Activated CD4-positive, alpha-beta T cell treated with anti-CD3 and anti-CD28 coated beads, Interleukin-2, amount 50 U/mL, for 24 hours (primary cell): ENCODE measurements around the gene HRH4.

Experiments
- DNase-seq, 2 donors: peaks; one replicate each; pipeline ENCODE4 v3.0.0-alpha.2; 2020; ENCODE audit warnings: low read depth in 1 of 2, low spot score in 1 of 2

Gene HRH4

DNA sequence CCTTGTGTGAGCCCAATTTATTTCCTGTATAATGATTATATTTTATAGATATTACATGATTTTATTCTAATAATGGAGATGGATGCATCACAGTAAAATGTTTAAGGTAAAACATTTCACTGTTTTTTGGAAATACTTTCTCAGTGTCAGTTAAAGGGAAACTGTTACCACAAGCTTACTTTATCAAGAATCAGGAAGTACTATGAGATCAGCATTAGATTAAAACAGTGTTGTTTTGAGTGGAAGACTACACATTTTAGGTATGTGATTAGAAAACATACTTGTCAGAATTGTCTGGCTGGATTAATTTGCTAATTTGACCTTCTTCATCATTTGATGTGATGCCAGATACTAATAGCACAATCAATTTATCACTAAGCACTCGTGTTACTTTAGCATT lies at the start of gene HRH4:
HRH4 (plus strand) TSS at position 250 of the 400 bp plus-strand sequence; CDS start at position 342, 92 bp downstream.
- DNase-seq, result no peak

GRCh38 chr18:24413148-24413547 lies 47.3 kb upstream of the HRH4 start:
- DNase-seq, result no peak

DNA sequence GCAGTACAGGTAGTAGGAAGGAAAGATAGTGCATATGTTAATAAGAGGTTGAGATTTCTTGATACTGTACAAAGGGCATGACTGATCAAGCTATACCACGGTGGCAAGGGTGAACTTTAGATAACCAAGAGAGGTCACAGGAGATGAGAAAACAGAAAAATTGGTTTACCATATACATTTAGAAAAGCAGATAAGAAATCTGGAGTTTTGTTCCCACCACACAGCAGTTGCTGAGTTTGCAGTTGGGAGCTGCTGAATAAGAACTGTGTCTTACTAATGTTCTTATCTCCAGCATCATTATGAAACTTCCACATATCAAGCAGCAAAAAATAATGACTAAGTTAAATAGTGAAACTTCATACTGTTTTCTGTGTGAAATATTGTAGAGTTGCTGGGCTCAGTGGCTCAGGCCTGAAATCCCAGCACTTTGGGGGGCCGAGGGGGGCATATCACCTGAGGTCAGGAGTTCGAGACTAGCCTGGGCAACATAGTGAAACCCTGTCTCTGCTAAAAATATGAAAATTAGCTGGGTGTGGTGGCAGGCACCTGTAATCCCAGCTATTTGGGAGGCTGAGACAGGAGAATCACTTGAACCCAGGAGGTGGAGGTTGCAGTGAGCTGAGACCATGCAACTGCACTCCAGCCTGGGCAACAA lies 46.0 kb upstream of the HRH4 start:
- no peak for DNase-seq

DNA sequence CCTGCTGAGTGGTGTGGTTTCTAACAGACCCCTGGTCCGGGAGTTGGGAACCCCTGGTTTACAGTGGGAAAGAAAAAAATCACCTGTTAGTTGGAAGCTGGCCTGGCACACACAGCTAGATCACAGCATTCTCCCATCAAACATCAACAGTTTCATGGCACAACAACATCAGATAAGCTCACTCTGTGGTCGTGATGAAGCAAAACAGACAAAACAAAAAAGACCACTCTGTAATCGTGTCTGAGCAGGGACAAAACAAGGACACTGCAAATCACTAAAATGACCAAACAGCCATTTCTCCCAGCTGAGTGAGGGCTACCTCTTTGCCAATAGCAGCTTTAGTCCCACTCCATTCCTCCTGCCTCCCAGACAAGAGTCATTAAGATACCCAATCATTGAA lies 43.0 kb upstream of the HRH4 start:
- no peak for DNase-seq

DNA sequence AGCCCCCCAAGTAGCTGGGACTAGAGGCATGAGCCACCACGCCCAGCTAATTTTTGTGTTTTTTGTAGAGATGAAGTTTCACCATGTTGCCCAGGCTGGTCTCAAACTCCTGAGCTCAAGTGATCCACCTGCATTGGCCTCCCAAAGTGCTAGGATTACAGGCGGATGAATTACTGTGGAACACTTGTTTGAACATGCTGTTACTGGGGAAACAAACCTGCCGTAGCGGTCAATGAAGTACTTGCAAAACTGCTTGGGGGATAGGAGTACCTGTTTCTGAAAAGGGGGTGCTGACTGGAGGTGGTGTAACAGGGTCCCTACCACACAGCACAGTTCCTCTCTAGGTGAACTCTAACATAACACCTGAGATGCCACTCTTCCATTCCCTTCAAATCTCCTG lies 39.9 kb upstream of the HRH4 start:
- no peak for DNase-seq

GRCh38 chr18:24421831-24422230 lies 38.6 kb upstream of the HRH4 start:
- DNase-seq, result no peak

DNA sequence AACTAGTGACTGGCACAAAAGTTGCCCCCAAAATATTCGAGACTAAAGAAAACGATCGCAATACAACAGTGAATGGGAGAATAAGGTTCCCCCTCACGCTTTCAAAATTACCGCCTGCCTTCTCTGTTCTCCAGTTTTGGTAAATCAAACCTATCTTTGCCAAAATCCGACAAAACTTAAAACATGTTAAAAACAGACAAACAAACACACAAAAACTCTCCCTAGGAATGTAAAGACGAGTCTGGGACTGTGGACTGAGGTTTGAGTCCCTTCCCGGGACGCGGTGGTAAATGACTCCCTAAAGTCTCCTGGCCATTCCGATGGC lies 34.4 kb upstream of the HRH4 start:
- no peak for DNase-seq

GRCh38 chr18:24426398-24427294 lies 33.8 kb upstream of the HRH4 start, which contains the start of gene IMPACT:
TSS of gene IMPACT (plus strand) at chr18:24426670. CDS start at chr18:24426757, 87 bp downstream.
- peak; percentile 55 to 65 for DNase-seq

DNA sequence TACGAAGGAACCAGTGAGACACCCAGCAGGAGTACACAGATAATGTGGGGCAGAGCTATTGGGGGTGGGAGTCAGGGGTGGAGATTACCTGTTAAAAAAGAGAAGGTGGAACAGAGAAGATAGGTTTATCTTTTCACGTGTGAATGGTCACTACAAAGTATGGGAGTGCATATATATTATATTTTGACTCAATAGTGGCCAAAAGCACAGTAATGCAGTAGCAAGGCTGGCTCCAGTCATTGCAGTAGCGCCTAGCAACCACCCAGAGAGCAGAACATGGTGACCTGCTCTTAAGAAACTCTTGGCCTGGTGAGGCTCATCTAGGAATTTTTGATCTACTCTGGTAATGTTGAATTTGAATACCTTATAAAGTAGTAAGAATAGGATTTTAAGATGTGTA lies 33.0 kb upstream of the HRH4 start:
- DNase-seq, result no peak

DNA sequence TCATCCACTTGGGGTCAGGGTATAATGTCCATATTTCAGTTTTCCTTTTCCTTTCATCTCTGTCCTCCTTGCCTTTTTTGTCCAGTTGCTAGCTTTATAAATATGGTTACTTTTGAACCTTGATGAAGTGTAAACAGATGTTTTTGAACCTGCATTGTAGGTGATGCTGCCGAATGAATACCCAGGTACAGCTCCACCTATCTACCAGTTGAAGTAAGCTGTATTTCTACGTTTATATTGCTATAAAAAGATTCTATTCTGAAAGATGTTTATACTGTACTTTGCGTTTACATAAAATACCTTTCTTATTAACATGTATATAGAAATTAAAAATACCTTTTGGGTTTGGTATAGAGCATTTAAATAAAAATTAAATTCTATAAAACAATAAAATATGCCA lies 31.7 kb upstream of the HRH4 start:
- no peak for DNase-seq

DNA sequence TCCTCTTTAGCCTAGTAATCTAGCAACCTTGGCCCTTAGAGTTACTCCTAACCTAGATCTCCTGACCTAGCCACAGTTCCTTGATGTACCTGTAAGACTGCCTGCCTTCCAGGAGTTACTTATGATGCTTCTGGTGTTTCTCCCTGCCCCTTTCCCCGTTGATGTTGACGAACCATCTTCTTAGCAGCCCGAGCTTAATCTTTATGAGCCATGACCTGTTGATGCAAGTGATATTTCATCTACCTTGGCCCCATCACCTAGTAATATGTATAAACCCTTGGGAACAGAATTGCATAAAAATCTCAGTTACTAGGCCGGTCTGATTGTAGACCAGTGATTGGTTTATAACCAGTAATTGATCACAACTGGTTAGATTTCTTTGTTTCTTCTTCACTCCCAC lies 31.2 kb upstream of the HRH4 start:
- DNase-seq, result no peak

DNA sequence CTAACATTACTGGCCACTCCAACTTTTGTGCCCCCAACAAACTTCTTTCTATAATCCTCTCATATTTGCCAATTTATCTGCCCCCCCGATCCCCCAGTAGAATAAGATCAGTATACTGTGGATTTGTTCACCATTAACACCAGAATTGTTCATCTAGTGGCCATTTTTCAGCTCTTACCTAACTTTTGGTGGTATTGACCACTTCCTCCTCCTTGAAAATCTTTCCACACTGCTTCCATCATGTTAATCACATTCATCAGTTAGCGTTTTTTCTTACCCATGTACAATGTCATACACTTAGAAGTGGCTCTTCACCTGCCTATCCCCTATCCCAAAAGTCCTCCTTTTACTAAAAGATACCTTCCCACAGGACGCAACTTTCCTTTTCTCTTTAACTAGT lies 27.8 kb upstream of the HRH4 start:
- no peak for DNase-seq

DNA sequence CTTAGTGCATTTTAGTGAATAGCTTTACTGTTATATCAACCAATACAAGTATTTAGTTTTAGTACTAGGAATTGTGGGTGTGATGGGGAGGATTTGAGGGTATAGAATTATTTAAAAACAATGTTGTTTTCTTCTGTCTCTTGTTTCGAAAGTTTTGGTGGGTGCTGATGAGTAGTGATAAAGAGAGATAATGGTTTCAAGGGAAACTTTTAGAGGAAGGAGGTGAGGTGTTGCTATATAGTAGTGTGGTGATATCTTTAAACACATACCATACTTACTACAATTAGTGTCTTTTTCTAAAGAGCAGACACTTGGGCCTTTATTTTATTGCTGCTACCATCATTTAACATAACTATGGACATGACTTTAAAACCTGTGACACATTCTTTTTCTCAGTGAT lies 23.5 kb upstream of the HRH4 start:
- no peak for DNase-seq

- DNase-seq, result no peak
These were observed 16.6 kb upstream of the HRH4 start for GRCh38 chr18:24443870-24444269.

GRCh38 chr18:24446453-24446852 lies 14.0 kb upstream of the HRH4 start:
- DNase-seq, result no peak

GRCh38 chr18:24446953-24447538 lies 13.4 kb upstream of the HRH4 start:
- no peak for DNase-seq

DNA sequence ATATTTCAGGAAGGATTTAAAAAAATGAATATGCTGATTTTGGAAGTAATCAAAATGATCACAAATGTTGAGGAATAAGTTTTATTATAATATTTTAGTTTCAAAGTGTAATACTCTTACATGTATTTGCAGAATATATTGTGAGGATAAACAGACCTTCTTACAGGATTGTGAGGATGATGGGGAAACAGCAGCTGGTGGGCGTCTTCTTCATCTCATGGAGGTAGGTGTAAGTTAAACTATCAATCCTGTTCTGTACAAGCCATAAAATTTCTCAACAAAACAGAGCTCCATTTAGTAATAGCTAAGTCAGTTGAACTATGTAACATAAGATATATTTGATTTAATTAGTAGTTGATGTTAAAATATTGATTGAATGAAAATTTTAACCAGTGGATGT lies 12.5 kb upstream of the HRH4 start:
- DNase-seq, result no peak

DNA sequence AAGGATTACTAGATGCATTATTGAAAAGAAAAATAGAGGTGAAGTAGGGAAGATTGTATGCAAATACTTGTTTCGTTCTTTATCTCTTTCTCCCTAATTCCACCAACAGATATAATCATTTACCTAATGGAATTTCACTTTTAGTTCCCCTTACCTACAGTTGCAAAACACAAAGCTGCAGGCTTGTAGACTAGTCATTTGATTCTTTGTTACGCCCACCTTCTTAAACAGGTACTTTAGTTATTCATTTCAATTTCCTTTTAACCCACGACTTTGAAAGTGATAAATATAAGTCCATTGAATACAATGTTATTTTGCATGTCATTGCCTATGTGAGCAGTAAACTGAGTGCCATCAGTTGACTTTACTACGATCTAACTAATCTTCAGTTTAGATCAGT lies 3.9 kb upstream of the HRH4 start:
- DNase-seq, result no peak

DNA sequence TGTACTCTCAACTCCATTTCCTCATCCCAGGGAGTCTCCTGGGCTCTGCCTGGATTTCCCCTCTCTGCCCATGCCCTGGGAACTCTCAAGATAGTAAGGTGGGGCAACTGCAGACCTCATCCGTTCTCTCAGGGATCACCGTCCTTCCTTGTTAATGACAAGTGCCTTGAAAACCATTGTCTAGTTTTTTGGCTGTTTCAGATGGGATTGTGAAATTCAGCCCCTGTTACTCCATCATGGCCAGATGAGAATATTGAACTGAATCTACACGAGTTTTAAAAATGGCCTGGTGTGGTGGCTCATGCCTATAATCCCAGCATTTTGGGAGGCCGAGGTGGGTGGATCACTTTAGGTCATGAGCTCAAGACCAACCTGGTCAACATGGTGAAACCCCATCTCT lies 665 bp upstream of the HRH4 start:
- DNase-seq, result no peak

DNA sequence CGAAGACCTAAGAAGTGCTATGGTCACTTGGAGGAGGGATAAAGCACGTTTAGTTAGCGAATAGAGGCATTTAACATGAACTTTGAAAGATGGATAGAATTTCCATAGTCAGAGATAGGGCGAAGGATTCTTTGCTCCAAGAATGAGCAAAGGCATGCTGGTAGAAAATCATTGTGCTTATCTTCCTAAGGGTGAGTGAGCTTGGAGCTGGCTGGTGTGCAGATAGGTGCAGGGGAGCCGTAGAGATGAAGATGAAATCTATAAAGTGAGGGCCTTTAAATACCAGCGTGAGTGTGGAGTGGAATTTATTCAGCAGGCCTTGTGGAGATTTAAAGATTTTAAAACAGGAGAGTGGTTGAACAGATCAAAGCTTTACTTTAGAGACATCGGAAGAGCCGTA lies 1.6 kb downstream of the HRH4 start:
- no peak for DNase-seq

DNA sequence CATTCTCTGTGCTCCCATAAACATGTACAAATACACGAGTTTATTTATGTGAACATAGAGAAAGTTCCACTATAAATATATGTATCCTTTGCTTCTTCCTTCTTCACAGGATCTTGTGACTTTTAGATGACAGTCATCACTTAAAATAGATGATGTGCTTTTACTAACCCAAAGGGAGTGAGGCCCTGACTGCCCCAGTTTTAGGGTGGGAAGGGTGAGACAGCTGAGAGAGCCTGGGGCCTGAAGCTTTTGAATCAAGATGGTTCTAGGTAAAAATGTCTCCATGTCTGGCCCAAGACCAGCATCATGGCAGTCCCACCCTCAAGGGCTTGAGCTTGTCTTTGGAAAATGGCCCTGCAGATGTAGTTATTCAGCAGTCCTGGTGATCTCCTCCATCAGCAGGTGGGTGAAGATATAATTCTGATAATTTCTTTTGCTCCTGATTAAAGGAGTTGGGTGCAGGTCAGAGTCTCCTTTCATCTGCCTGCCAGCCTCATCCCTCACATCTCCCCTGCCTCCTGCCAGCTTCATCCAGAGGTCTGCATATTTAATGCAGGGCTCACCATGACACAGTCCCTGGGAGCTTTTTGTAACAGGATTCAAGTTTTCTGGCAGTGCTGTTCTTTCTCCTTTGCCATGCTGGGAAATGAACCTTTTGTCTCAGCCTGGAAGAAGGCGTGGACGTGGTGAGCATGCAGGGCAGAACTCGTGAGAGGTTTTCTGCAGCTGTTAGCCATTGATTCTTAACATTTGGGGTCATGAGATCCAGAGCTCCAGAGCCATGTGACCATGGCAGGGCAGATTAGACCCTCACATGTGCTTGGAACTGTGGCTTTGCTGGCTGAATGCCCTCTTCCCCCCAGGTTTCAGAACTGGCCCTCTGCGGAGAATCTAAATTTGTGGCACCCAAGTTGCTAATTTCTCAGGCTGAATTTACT lies 2.7 kb downstream of the HRH4 start:
- no peak for DNase-seq
